Nucleus accumbens (tissue), 56 donors: Measurements from ENCODE around the gene RCOR1.
"Not testable (repeated sequence)": the region's sequence is repeated elsewhere in the genome, so short reads cannot be mapped to it uniquely, and the experiment has no call there.

Experiments
- DNase-seq, 56 donors: peaks; one replicate each; lab custom pipeline; 2025; lab: John Stamatoyannopoulos, UW

Gene RCOR1

GRCh38 chr14:102737402-102738372 is 145.2 kb downstream of the RCOR1 start:
- no peak for DNase-seq

DNA sequence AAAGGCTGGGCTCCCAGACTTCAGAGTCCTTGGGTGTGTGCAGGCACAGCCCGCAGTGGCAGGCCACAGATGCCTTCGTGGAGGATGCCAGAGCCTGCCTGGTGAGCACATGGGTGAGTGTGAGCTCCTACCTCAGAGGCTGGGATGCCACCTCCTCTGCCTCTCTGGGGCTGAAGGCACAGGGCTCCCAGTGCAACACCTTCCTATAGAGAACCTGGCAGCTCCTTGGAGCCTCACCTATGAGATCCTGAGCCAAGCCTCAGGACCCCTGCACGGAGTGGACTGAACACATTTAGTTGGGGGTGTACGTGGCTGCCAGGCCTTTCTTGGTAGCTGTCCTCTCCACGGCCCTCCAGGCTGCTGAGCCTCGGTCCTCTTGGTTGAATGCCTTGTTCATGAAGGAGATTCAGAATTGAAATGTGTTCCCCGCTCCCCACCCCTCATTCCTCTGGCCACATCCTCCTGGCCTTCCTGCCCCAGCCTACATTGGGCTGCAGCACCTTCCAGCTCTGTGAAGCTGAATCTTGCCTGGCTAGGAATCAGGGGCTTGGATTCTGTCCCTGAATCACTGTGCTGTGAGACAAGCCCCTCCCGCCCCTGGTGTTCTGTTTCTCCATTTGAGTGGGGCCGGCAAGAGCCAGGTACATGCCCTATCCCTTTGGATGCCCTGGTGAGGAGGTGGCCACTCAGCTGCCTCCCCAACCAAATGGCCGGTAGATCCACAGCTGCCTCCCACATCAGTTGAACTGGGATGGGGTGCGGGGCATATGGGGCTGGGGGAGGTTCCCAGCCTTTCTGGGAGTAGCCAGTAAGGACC is 146.1 kb downstream of the RCOR1 start:
- DNase-seq = no peak

GRCh38 chr14:102739190-102739469 is 146.7 kb downstream of the RCOR1 start:
- no peak for DNase-seq

DNA sequence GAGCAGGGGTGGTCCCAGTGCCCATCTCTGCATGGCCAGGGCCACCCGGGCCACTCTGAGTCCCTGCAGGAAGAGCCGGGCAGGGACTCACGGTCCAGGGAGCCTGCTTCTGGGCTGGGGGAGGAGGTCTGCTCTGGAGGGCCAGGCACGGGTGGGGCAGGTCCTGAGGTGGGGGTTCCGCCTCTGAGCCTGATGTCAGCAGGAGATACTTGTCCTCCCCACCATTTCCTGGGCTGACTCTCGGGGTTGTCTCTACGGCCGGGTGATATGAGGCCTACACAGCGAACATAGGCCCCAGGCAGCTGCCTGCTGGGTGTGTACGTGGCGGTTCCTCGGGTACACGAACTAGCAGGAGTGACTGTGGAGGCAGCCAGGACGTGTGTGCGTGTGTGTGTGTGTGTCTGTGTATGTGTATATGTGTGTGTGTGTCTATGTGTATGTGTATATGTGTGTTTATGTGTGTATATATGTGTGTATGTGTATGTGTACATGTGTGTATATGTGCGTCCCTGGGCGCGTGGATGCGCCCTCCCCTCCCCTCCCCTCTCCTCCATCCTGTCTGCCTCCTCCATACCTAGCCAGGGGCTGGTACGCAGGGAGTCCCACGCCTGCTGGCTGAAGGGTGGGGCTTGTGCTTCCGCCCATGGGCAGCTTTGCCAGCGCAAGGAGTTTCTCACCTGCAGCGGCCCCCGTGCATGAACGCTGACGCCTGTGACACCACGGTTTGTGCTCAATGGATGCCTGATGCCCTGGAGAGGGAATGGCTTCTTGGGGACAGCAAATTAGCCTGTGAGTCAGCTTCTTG is 154.4 kb downstream of the RCOR1 start:
- DNase-seq = no peak

GRCh38 chr14:102748806-102749205 is 156.4 kb downstream of the RCOR1 start:
- DNase-seq = no peak

- DNase-seq = no peak
Observed at GRCh38 chr14:102749393-102750305, 157.2 kb downstream of the RCOR1 start.

DNA sequence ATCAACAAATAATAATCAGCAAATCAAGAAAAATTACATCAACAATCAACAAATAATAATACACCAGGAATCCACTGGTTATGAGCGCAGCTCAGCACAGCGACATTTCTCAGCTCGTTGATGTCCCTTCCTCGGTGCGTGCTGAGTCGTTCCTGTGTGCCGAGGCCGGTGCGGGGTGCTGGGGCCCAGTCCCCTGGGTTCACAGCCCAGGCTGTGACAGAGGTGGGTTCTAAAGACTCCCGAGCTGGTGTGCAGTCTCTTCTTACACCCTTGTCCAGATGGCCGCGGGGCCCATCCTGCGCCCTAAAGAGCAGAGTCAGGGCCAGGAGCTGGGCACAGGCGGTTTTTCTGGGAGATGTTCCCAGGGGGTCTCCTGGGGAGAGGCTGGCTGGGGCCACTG is 157.9 kb downstream of the RCOR1 start:
- DNase-seq = no peak

- DNase-seq = no peak
Observed at GRCh38 chr14:102751088-102751487, 158.6 kb downstream of the RCOR1 start.

GRCh38 chr14:102752239-102752847 is 159.9 kb downstream of the RCOR1 start:
- no peak for DNase-seq

GRCh38 chr14:102754370-102755262 is 162.2 kb downstream of the RCOR1 start:
- DNase-seq = no peak

- DNase-seq = no peak
Observed at GRCh38 chr14:102757646-102758045, 165.2 kb downstream of the RCOR1 start.

GRCh38 chr14:102758087-102758486 is 165.6 kb downstream of the RCOR1 start:
- no peak for DNase-seq

DNA sequence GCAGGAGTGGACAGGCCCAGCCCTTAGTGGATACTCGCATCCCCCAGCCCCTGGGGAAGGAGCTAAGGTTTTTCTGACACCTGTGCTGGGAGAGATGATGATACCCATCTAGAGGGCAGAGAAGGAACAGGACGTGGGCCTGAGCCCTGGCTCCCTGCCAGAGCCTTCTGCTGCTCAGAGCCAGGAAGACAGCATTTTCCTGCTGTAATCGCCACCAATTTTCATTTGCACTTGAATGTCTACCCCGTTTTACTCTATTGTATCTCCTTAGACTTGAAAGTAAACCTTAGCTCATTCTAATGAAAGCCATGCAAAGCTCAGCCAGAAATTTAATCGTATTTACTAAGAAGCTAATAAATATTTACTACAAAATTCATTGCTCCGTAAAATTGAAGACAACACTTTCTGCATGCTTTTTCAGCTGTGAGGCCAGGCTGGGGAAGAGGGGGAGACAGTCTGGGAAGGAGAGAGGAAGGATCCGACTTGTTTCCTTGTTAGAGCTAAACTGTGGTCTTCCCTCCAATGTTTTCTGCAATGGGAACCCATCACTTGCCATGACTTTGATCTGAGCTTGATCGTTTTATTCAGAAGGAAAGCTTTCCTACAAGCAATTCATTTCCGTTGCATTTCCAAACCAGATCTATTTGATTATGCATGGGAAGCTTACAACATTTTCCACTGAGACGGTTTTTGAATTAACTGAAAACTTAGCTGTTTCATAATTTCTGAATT is 167.2 kb downstream of the RCOR1 start:
- no peak for DNase-seq

- DNase-seq = no peak
Observed at GRCh38 chr14:102760496-102761193, 168.2 kb downstream of the RCOR1 start.

- DNase-seq = no peak
Observed at GRCh38 chr14:102761206-102761605, 168.8 kb downstream of the RCOR1 start.

- DNase-seq = no peak
Observed at GRCh38 chr14:102764220-102764671, 171.8 kb downstream of the RCOR1 start.

DNA sequence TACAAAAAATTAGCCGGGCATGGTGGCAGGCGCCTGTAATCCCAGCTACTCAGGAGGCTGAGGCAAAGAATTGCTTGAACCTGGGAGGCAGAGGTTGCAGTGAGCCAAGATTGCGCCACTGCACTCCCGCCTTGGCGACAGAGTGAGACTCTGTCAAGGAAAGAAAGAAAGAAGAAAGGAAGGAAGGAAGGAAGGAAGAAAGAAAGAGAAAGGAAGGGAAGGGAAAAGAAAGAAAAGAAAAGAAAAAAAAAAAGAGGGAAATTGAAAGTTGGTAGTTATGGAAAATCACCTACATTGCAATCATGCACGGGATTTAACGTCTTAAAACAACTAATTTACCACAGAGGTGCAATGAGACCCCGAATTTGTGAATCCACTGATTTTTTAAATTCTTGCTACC is 173.3 kb downstream of the RCOR1 start:
- not testable (repeated sequence) for DNase-seq
